OCI-LY7 (cell line): ENCODE measurements around the gene AGTR1.

Experiments used
- CTCF ChIP-seq: fragments of 200-600 bp; sonication (generic); conservative IDR thresholded peaks from 2 replicates; pipeline ENCODE4 v1.5.1; 2014; ENCODE audit warnings: mild to moderate bottlenecking, antibody characterized with exemption, low read length, moderate library complexity, mixed read lengths
- EZH2phosphoT487 ChIP-seq: fragments of 200-600 bp; sonication (generic); IDR thresholded peaks from 2 replicates; pipeline ENCODE4 v1.6.1; 2018; ENCODE audit warnings: low read depth, borderline replicate concordance, mild to moderate bottlenecking, mixed run types, antibody characterized with exemption, low read length, moderate library complexity, mixed read lengths

GRCh38 chr3:148772835-148773234, 75.1 kb downstream of the AGTR1 start:
- TF ChIP-seq CTCF (no peak), EZH2phosphoT487 (no peak)
